NCI-H2107 treated with DMSO at 0.1 percent for 48 hours (cell line): ENCODE results near the gene UCN.

Experiments
- DNase-seq: peaks from one replicate; lab custom pipeline; 2025; ENCODE audit not compliant: unreplicated experiment; lab: John Stamatoyannopoulos, UW

The UCN gene

DNA sequence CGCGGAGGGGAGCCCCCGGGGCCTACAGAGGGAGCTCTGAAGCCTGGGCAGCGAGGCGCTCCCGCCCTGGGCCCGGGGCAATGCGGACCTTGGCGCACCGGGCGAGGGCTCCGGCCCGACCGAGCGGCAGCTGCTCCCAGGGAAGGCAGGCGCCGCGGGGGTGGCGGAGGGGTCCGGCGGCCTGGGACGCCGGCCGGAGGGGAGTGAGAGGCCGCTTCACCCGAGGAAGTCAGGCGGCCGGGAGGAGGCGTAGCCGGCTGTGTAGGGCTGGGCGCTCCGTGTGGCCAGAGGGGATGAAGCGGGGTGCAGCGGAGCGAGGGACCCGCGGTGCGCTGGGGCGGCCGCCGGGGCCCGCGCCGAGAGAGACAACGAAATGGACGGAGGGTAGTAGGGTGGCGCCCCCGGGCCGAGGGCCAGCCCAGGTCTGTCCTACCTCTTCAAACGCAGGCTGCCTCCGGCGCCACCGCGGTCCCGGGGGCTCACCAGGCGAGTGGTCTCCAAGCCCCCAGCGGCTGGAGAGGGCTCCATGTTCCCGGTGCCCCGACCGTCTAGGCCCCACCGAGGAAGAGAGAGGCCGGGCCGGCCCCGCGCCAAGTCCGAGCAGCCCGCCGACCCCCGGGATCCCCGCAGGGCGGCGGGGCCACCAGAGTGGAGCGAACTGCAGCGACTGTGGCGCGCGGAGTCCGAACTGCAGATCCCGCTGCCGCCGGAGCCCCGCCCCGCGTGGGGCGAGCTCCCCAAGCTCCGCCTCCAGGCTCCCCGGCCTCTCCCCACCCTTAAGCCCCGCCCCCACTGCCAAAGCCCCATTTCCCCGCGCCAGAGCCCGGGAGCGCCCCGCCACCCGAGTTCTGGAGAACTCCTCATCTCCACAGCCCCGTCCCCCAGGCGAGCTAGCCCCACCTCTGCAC lies 45.6 kb downstream of the UCN start, which contains the start of gene SLC30A3:
SLC30A3 (minus strand) TSS at position 669 of the 908 bp plus-strand sequence; CDS start at position 528, 141 bp downstream.
- DNase-seq: no peak

DNA sequence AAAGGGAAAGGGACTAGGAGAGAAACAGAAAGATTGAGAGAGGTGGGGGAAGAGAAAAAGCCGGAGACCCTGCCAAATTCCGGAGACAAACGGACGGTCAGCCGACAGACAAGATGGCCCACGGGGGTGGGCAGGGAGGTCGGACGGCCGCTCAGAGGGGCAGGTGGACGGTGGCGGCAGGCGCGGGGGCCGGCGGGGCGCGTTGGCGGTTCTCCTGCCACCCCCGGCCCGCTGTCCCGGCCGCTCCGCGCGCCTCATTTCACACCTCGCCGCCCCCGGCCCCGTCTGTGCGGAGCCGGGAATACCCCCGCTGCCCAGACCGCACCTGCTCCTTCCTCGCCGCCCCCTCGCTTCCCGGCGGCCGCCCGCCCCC lies 46.3 kb downstream of the UCN start:
- no peak for DNase-seq

DNA sequence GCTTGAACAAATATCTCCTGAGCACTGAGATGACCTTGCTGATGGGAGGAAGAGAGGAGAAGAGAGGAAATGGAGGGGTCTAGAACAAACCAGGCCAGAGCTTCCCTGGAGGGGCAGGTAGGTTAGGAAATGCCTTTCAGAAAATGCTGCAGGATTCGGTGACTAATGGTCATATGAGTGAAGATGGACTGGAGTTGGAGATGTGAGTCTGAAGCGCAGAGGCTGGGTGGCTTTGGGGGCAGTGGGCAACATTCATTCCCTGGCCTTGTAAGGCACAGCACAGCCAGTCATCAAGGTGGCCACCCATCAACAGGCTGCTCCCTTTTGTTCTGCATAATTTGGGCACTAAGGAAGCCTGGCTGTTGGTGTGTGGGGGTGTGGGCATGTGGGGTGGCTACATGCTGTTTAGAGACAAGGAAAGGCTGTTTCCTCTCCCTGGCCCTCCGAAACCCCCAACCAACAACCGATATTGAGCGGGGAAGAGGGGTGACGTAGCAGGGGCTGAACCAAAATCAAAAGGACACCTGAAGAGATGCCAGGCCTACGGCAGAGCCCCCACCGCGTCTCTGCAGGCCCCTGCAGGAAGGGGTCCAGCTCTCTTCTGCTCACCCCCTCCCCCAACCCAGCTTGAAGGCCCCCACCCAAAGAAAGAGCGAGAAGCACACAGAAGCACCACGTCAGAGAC lies 46.9 kb downstream of the UCN start:
- no peak for DNase-seq

DNA sequence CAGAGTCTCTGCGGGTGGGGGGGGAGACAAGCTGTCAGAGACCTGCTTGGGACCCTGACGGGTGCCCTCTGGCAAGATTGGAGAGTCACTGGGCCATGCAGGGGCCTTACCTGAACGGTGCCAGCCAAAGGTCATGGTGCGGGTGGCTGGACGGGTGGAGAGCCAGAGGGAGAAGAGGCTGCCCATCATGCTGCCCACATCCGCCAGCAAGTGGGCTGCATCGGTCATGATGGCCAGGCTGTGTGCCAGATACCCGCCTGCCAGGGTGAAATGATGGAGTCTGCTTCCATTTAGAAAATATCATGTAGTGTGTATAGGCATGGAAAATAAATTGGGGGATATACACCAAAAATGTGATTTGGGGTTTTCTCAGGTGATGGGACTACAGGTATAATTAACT lies 50.2 kb downstream of the UCN start:
- no peak for DNase-seq
